ENCODE measurements around the gene AKT1. TPM values are rescaled to one million over a fixed set of nuclear protein-coding genes. Genes with fewer than 3 reads are reported as not detected.

The AKT1 gene
- total and polyA plus RNA-seq, 2 experiments from 2014 or later, result 19.2 to 78.7 TPM

- no peak for TF ChIP-seq CTCF (conservative IDR thresholded peaks at IDR 0.05; ENCODE audit: low read depth in 2 of 2)
- no peak for TF ChIP-seq EZH2 (IDR thresholded peaks at IDR 0.05; ENCODE audit: low read depth, unreplicated experiment)
- TF ChIP-seq NANOG (IDR thresholded peaks at IDR 0.05; ENCODE audit: borderline replicate concordance), result no peak
- TF ChIP-seq ZNF331 (CRISPR knock-in tag; IDR thresholded peaks at IDR 0.05; ENCODE audit: low read depth), result no peak
- TF ChIP-seq ETS1 (IDR thresholded peaks at IDR 0.05), result no peak
Measured at GRCh38 chr14:104757238-104757585, 38.3 kb downstream of the AKT1 start (continued).

GRCh38 chr14:104756477-104757237 lies 38.9 kb downstream of the AKT1 start:
- no peak for TF ChIP-seq NANOG (IDR thresholded peaks at IDR 0.05; ENCODE audit: borderline replicate concordance)
- TF ChIP-seq CTCF (conservative IDR thresholded peaks at IDR 0.05; ENCODE audit: low read depth in 2 of 2), result no peak
- Mint-ChIP-seq H3K27ac (no peak overlapping the region), H3K9me3 (peaks cover 5% of the 10 kb centered on the region; the same call in 2 of the 3 replicates), H3K27me3 (ENCODE audit: insufficient read depth, low read depth, poor library complexity) (peaks cover 33% of the 10 kb centered on the region), H3K36me3 (ENCODE audit: low read depth) (peaks cover 66% of the 10 kb centered on the region), H3K4me3 (no peak overlapping the region), H3K4me1 (peaks cover 30% of the 10 kb centered on the region)
- Histone ChIP-seq H3K4me2 (no peak overlapping the region), H3K9me2 (ENCODE audit: insufficient read depth) (no peaks in the 10 kb centered on the region), H3K79me2 (replicated peaks; ENCODE audit: insufficient read depth) (peaks cover 39% of the 10 kb centered on the region), H3K27ac (ENCODE audit: low read depth) (no peak overlapping the region), H3K4me3 (no peak overlapping the region), H2AFZ (no peak overlapping the region), H3K36me3 (ENCODE audit: insufficient read depth) (no peaks in the 10 kb centered on the region), H3K27me3 (ENCODE audit: insufficient read depth) (no peaks in the 10 kb centered on the region), H3K4me1 (ENCODE audit: insufficient read depth) (peaks cover 6% of the 10 kb centered on the region; the same call in 1 of the 2 replicates), H3F3A (replicated peaks; ENCODE audit: low read depth) (no peaks in the 10 kb centered on the region), H4K20me1 (replicated peaks; ENCODE audit: insufficient read depth) (peaks cover 11% of the 10 kb centered on the region)
- DNase-seq (ENCODE audit: low spot score) (no peak), ATAC-seq (no peak)

- no peak overlapping the region for H2AFZ ChIP-seq
- peaks cover 6% of the 10 kb centered on the region; the same call in 1 of the 2 replicates for H3K4me1 ChIP-seq (ENCODE audit: insufficient read depth)
- H3K27me3 ChIP-seq (ENCODE audit: insufficient read depth), result no peaks in the 10 kb centered on the region
- H3K36me3 Mint-ChIP-seq (ENCODE audit: low read depth), result peaks cover 62% of the 10 kb centered on the region
- peaks cover 36% of the 10 kb centered on the region for H3K27me3 Mint-ChIP-seq (ENCODE audit: insufficient read depth, low read depth, poor library complexity)
- H3F3A ChIP-seq (replicated peaks; ENCODE audit: low read depth), result no peaks in the 10 kb centered on the region
- H3K4me3 Mint-ChIP-seq, result no peak overlapping the region
- peaks cover 12% of the 10 kb centered on the region for H3K9me3 Mint-ChIP-seq
- no peak overlapping the region for H3K4me2 ChIP-seq
- H3K27ac ChIP-seq (ENCODE audit: low read depth), result no peak overlapping the region
- no peaks in the 10 kb centered on the region for H3K36me3 ChIP-seq (ENCODE audit: insufficient read depth)
- H3K79me2 ChIP-seq (replicated peaks; ENCODE audit: insufficient read depth), result peaks cover 39% of the 10 kb centered on the region
- H3K27ac Mint-ChIP-seq, result no peak overlapping the region
- peaks cover 11% of the 10 kb centered on the region for H4K20me1 ChIP-seq (replicated peaks; ENCODE audit: insufficient read depth)
- DNase-seq (ENCODE audit: low spot score) (no peak), ATAC-seq (no peak)
- no peak overlapping the region for H3K4me3 ChIP-seq
- no peaks in the 10 kb centered on the region for H3K9me2 ChIP-seq (ENCODE audit: insufficient read depth)
- H3K4me1 Mint-ChIP-seq, result peaks cover 22% of the 10 kb centered on the region
- TF ChIP-seq STAT1 (IDR thresholded peaks at IDR 0.05; ENCODE audit: unreplicated experiment) (no peak), ZNF331 (CRISPR knock-in tag; IDR thresholded peaks at IDR 0.05; ENCODE audit: low read depth) (no peak), JUNB (IDR thresholded peaks at IDR 0.05; ENCODE audit: unreplicated experiment) (no peak), NANOG (IDR thresholded peaks at IDR 0.05; ENCODE audit: borderline replicate concordance) (no peak), ETS1 (IDR thresholded peaks at IDR 0.05) (no peak), POLR2AphosphoS5 (IDR thresholded peaks at IDR 0.05; ENCODE audit: low read depth) (no peak), REST (IDR thresholded peaks at IDR 0.05; ENCODE audit: unreplicated experiment) (no peak), EZH2 (IDR thresholded peaks at IDR 0.05; ENCODE audit: low read depth, unreplicated experiment) (no peak), ZNF114 (CRISPR knock-in tag; IDR thresholded peaks at IDR 0.05) (no peak)
Measured at GRCh38 chr14:104755621-104756020, 39.9 kb downstream of the AKT1 start.

Data from GM23338 (cell line).